ENCODE results near the gene SLC44A2.
A peak's percentile ranks its signal among the peaks of the same experiment; 100 is the strongest.

The SLC44A2 gene

DNA sequence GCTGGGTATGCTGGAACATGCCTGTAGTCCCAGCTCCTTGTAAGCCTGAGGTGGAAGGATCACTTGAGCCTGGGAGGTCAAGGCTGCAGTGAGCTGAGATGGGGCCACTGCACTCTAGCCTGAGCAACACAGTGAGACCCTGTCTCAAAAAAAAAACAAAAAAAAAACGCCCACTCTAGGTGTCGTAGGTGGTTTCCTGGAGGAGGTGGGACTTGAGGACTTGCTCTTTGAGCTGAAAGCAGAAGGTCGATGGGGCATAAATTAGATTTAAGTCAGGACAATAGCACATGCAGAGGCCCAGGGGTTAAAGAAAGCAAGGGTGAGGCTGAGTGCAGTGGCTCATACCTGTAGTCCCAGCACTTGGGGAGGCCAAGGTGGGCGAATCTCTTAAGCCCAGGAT is 15.9 kb downstream of the SLC44A2 start:
- peak; percentile 10 for DNase-seq (ENCODE audit: low spot score)
- no peak for TF ChIP-seq CTCF (IDR thresholded peaks at IDR 0.05; ENCODE audit: extremely low read depth, missing control alignments)

DNA sequence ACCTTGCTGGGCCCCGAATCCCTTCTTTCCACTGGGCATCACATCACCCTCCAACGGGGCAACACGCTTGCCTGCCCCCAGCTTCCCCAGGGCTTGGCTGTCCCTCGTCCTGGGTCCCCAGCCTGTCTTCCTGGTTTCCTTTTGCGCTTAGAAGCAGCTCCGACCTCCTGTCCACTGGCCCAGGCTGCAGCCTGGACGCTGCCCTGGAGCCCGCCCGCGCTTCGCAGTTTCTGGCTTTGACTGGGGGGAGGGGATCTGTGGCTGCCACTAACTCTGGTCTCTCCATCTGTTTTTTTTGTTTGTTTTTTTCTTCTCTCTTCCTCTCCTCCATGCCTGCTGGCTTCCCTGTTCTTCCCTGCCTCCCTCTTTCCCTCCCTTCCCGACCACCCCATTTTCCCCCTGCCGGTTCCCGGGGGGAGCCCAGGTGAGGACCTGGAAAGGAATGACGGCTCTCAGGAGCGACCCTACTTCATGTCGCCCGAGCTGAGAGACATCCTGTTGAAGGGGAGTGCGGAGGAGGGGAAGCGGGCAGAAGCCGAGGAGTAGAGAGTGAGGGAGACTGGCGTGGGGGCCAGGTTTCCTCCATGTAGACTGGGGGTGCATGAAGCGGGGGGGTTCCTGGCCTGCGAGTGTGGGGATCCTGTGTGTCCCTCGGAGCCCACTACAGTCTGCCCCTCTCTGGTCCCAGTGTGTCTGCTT is 17.3 kb downstream of the SLC44A2 start:
- no peak for TF ChIP-seq CTCF (IDR thresholded peaks at IDR 0.05; ENCODE audit: extremely low read depth, missing control alignments)
- DNase-seq (ENCODE audit: low spot score) = no peak

- DNase-seq (ENCODE audit: low spot score) = peak; percentile 5
- no peak for TF ChIP-seq CTCF (IDR thresholded peaks at IDR 0.05; ENCODE audit: extremely low read depth, missing control alignments)
These were observed 18.0 kb downstream of the SLC44A2 start for GRCh38 chr19:10643172-10643967.

DNA sequence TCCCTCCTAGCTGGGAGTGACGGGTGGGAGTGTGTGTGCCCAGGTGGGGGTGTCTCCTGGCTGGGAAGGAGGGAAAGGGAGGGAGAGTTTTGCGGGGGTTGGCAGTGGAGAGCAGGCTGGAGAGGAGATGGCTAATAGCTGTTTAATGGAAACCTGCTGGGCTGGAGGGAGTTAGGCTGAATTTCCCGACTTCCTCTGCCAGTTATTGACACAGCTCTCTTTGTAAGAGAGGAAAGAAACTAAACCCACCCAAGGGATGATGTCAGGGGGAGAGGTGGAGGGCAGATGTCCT is 18.6 kb downstream of the SLC44A2 start:
- DNase-seq (ENCODE audit: low spot score) = no peak
- TF ChIP-seq CTCF (IDR thresholded peaks at IDR 0.05; ENCODE audit: extremely low read depth, missing control alignments) = no peak

DNA sequence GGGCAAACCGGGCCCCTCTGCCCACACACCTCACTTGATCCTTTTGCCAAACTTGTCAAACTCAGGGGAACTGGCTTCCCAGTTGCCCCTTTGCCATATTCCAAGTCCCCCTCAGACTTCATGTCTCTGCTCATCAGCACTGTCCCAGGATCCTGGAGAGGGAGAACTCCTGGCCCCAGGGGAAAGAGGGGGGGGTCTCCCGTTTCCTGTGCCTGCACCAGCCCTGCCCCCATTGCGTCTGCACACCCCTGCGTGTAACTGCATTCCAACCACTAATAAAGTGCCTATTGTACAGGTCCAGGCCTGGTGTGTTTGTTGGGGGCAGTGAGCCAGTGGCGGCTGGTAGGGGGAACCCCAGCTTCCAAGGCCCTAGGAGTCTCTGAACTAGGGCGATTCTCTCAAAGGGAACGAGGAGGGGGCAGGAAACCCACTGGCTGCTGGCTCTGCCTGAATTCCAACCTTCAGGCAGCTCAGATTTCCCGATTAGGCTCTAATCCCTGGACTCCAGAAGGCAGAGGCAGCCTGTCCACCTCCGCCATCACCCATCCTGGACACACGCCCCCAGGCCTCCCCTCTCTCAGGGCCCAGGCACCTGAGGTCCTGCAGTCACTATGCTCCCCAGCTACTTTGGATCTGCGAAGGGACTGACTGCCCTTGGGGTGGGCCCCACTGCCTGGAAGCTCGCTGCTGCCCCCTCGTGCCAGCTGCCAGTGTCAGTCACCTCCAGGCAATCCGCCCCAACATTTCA is 19.1 kb downstream of the SLC44A2 start:
- peak; percentile 86 for DNase-seq (ENCODE audit: low spot score)
- TF ChIP-seq CTCF (IDR thresholded peaks at IDR 0.05; ENCODE audit: extremely low read depth, missing control alignments) = peak; percentile 87

GRCh38 chr19:10646456-10647159 is 21.3 kb downstream of the SLC44A2 start:
- no peak for TF ChIP-seq CTCF (IDR thresholded peaks at IDR 0.05; ENCODE audit: extremely low read depth, missing control alignments)
- DNase-seq (ENCODE audit: low spot score) = no peak
